Panc1 (cell line): ENCODE results near the gene DAAM2. TPM values are rescaled to one million over a fixed set of nuclear protein-coding genes. Genes with fewer than 3 reads are reported as not detected.

Source experiments
- ATAC-seq: fragments of 200-7000 bp; cut with Tn5 transposase; 2 replicates; pipeline ENCODE4 v1.9.1; 2020; ENCODE audit warnings: mild to moderate bottlenecking, moderate library complexity
- BruUV-seq: library from RNA; stranded (reverse); fragments of 400-500 nt; replicated peaks from 2 replicates; lab custom pipeline; 2021; lab: Mats Ljungman, UMichigan
- CTCF ChIA-PET: fragments of 300-600 bp; sonication (Branson Sonifier 250); formaldehyde crosslinking; loops from one replicate; lab custom pipeline; 2022; ENCODE audit warnings: antibody characterized with exemption; lab: Charles Lee
- POLR2A ChIA-PET: fragments of 300-600 bp; sonication (Branson Sonifier 250); formaldehyde crosslinking; loops from one replicate; lab custom pipeline; 2022; ENCODE audit warnings: antibody characterized with exemption; lab: Charles Lee
- DNase-seq: peaks from one replicate; pipeline ENCODE4 v3.0.0-alpha.2; 2010; ENCODE audit warnings: low read depth, low spot score
- H3K27ac ChIP-seq: 2 replicates; pipeline ENCODE4 v1.5.1; 2011; ENCODE audit warnings: mild to moderate bottlenecking, low read length, inconsistent platforms
- H3K27me3 ChIP-seq: fragments of 200-500 bp; sonication (Bioruptor generic); 2 replicates; pipeline ENCODE4 v1.6.0; 2014; ENCODE audit warnings: low read length, inconsistent platforms; ENCODE audit not compliant: control insufficient read depth, insufficient read depth
- H3K36me3 ChIP-seq: fragments of 200-500 bp; sonication (Bioruptor generic); 2 replicates; pipeline ENCODE4 v1.5.1; 2014; ENCODE audit warnings: inconsistent platforms, mild to moderate bottlenecking, low read length, moderate library complexity; ENCODE audit not compliant: control insufficient read depth, insufficient read depth
- H3K4me1 ChIP-seq: 2 replicates; pipeline ENCODE4 v1.5.1; 2011; ENCODE audit warnings: inconsistent platforms, mild to moderate bottlenecking, low read length, moderate library complexity; ENCODE audit not compliant: control insufficient read depth, insufficient read depth
- H3K4me3 ChIP-seq, 2 experiments: 2 replicates each; pipeline ENCODE4 v1.5.1; 2011 to 2012; ENCODE audit warnings: low read depth in 2 of 2, low read length in 2 of 2, mild to moderate bottlenecking in 2 of 2, inconsistent platforms in 1 of 2, moderate library complexity in 1 of 2
- H3K9me3 ChIP-seq: fragments of 200-500 bp; sonication (Bioruptor generic); 2 replicates; pipeline ENCODE4 v1.5.1; 2014; ENCODE audit warnings: low read depth, mild to moderate bottlenecking, inconsistent platforms, low read length, moderate library complexity; ENCODE audit not compliant: control insufficient read depth, insufficient read depth
- CTCF ChIP-seq: fragments of 450-650 bp; IDR thresholded peaks from 2 replicates; pipeline ENCODE4 v1.5.1; 2017; ENCODE audit warnings: mild to moderate bottlenecking
- POLR2AphosphoS5 ChIP-seq: IDR thresholded peaks from 2 replicates; pipeline ENCODE4 v1.6.1; 2012; ENCODE audit warnings: mild to moderate bottlenecking, low read depth, low read length, moderate library complexity
- REST ChIP-seq, 2 experiments: IDR thresholded peaks; 2 replicates each; pipeline ENCODE4 v1.6.1; 2011 to 2012; ENCODE audit warnings: low read depth in 2 of 2, control low read depth in 1 of 2, low read length in 1 of 2, mild to moderate bottlenecking in 1 of 2, moderate library complexity in 1 of 2; ENCODE audit not compliant: insufficient read depth in 1 of 2
- SIN3A ChIP-seq: IDR thresholded peaks from 2 replicates; pipeline ENCODE4 v1.6.1; 2012; ENCODE audit warnings: low read depth, mild to moderate bottlenecking, low read length, moderate library complexity, borderline replicate concordance; ENCODE audit not compliant: insufficient read depth
- TCF7L2 ChIP-seq: IDR thresholded peaks from 2 replicates; pipeline ENCODE4 v1.6.1; 2011; ENCODE audit warnings: mild to moderate bottlenecking, low read depth, low read length, inconsistent platforms
- in situ Hi-C: cut with HindIII; loops from 2 replicates; pipeline ENCODE4 v1.10.0; 2016; ENCODE audit warnings: low sequenced_read_pairs, low pct_unique_long_range_greater_than_20kb
- intact Hi-C: fragments of 100-400 bp; cut with micrococcal nuclease; formaldehyde crosslinking; loops from one replicate; pipeline ENCODE4 v1.10.0; 2022; ENCODE audit not compliant: unreplicated experiment
- total RNA-seq: library from RNA; stranded (reverse); gene quantifications from one replicate; pipeline ENCODE4 v1.2.1, GENCODE V29; 2021; ENCODE audit not compliant: unreplicated experiment

Gene DAAM2
- total RNA-seq, 1 experiment from 2014 or later, result not detected

DNA sequence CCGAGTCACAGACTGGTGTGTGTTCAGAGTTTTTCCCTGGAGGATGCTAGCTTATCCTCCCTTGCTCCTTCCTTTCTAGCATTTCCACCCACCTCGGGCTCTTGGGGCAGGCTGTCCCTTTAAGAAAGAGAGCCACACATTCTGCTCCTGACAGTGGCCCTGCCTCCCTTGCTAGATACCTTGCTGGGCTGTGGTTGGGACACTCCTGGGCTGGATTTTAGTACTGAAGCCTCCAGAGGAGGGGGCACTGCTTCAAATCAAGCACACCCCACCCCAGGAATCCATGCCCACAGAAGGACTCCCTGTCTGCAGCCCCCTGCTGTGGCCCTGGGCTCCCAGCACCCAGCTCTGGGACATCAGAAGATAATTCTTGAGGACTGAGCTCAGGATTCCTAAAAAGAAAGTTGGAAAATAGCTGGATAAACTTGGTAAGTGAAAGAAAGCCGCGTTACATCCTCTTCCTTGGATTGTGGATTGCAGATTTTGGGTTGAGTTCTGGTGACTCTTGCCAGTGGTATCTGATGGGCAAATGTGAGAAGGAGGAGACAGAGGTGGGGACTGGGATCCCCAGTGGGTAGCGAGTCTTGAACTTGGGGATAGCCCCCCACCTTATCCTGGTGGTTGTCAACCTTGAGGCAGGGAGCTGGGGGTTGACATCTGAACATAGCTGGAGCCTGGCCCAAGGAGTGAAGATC is 29.0 kb downstream of the DAAM2 start:
- DNase-seq (no peak), ATAC-seq (no peak)
- Histone ChIP-seq H3K27me3 (no peaks in the 10 kb centered on the region), H3K27ac (no peak overlapping the region), H3K4me3 (no peak overlapping the region), H3K9me3 (no peaks in the 10 kb centered on the region), H3K4me1 (no peaks in the 10 kb centered on the region), H3K36me3 (no peaks in the 10 kb centered on the region)
- TF ChIP-seq REST (IDR thresholded peaks at IDR 0.05; ENCODE audit: insufficient read depth in 1 of 2, low read depth in 2 of 2, low read length in 1 of 2) (no peak), POLR2AphosphoS5 (no peak), SIN3A (no peak), CTCF (no peak), TCF7L2 (no peak)
- POLR2A ChIA-PET, result interaction anchor here (0.6 kb wide), 1 partner anchor 215 kb away, joined by 4 read pairs; no protein-coding TSS in a partner anchor
- in situ Hi-C loops, result no loop called here
- CTCF ChIA-PET, result no interaction called here
- no TSS peak for BruUV-seq
- intact Hi-C loops, result no loop called here

DNA sequence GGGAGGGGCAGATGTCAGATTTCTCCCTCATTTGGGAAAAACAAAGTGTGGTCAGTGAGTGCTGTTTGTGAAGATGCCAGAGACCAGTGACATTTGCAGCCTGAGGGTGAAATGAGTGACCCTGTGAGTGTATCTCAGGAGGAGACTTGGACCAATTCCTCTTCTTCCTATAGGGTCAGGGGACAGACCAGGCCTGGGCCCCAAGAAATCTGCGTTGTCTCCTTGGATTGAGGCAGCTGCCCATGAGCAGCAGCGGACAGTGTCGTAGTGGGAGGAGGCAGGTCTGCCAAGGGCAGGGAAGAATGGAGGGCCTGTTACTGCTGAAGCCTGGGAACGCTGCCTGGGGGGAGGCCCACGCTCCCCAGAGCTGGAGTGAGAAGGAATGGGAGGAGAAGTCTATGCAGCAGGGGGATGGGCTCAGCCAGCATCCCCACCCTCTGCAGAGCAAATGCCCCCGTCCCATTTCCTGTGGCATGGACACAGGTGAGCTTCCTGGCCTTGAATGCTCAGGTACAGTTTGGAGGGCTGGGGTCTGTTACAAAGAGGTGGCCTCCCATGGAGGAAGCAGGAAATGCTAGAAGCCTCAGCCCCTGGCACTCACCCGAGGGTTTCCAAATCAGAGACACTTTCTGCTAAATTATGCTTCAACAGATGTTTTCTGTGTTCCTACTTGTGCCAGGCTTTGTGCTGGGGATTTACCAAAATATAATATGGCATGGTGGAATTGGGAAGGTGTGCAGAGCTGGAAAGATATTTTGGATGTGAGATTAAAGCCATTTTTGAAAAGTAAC is 29.8 kb downstream of the DAAM2 start:
- Histone ChIP-seq H3K27me3 (no peaks in the 10 kb centered on the region), H3K36me3 (no peaks in the 10 kb centered on the region), H3K4me3 (no peak overlapping the region), H3K9me3 (no peaks in the 10 kb centered on the region), H3K27ac (no peak overlapping the region), H3K4me1 (no peaks in the 10 kb centered on the region)
- intact Hi-C loops, result no loop called here
- no peak for ATAC-seq
- no TSS peak for BruUV-seq
- in situ Hi-C loops, result no loop called here
- TF ChIP-seq TCF7L2, result no peak
- TF ChIP-seq SIN3A, result no peak
- TF ChIP-seq CTCF, result no peak
- TF ChIP-seq POLR2AphosphoS5, result no peak
- TF ChIP-seq REST (IDR thresholded peaks at IDR 0.05; ENCODE audit: insufficient read depth in 1 of 2, low read depth in 2 of 2, low read length in 1 of 2), result no peak
- ChIA-PET POLR2A (no interaction called here), CTCF (no interaction called here)
- DNase-seq, result no peak
